ENCODE results near the gene ZSCAN31.

DNA sequence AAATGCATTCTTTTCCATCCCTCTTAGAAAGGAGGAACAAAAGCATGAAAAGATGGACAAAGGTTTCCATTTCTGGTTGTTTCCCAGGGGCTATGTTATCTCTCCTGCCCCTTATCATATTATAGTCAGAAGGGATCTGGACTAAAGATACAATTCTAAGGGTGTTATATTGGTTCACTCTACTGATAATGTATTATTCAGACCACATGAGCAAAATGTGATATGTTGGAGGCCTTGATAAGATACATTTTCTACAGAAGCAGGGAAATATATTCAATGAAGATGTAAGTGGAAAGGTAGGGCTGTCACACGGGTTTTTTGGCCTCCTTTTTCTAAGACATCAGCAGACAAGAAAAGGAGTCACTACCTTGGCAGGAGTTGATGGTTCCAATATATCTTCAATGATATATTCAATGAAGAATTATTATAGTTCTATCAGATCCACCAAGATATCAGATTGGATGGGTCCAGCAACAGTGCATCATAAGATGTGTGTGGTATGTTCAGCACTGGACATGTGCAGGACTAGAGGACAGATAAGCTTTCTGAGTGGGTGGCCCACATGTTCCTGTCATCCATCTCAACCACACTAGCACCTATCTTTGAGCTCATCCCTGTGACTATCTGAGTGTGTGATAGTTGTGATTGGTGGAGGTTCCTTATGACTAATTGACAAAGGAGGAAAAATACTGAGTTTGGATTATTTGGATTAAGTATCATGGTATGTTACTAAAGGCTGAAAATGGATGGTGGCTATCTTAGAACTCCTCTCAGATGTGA is 8.1 kb upstream of the ZSCAN31 start:
- TF ChIP-seq POLR2A (IDR thresholded peaks at IDR 0.05; ENCODE audit: low read depth, low read length), result no peak
- no peak for TF ChIP-seq POLR2AphosphoS5 (IDR thresholded peaks at IDR 0.05; ENCODE audit: low read depth, low read length)
- no peak for TF ChIP-seq TAF1 (IDR thresholded peaks at IDR 0.05; ENCODE audit: borderline replicate concordance, low read depth, low read length)
